Liver (tissue), 9 donors: ENCODE data around the gene NARF. TPM values are rescaled to one million over a fixed set of nuclear protein-coding genes. Genes with fewer than 3 reads are reported as not detected.

ENCODE experiments used
- DNase-seq: peaks from one replicate; pipeline ENCODE4 v3.0.0-alpha.2; 2017; ENCODE audit warnings: low spot score
- H3K27ac ChIP-seq, 2 donors: one replicate each; pipeline ENCODE4 v1.7.0; 2013; ENCODE audit warnings: inconsistent platforms in 2 of 2, low read length in 2 of 2, control low read depth in 1 of 2, low read depth in 1 of 2, mild to moderate bottlenecking in 1 of 2
- H3K27me3 ChIP-seq, 4 donors: one replicate each; pipeline versions ENCODE4 v1.6.1 to v1.7.0; 2013; ENCODE audit warnings: low read length in 3 of 4, inconsistent platforms in 1 of 4, mild to moderate bottlenecking in 1 of 4, moderate library complexity in 1 of 4; ENCODE audit not compliant: control insufficient read depth in 4 of 4, insufficient read depth in 4 of 4
- H3K36me3 ChIP-seq, 4 donors: one replicate each; pipeline versions ENCODE4 v1.6.1 to v1.7.0; 2013; ENCODE audit warnings: low read length in 3 of 4, mild to moderate bottlenecking in 3 of 4, low read depth in 1 of 4, moderate library complexity in 1 of 4; ENCODE audit not compliant: control insufficient read depth in 4 of 4, insufficient read depth in 3 of 4
- H3K4me1 ChIP-seq, 4 donors: one replicate each; pipeline versions ENCODE4 v1.6.1 to v1.7.0; 2013; ENCODE audit warnings: low read length in 3 of 4, mild to moderate bottlenecking in 3 of 4, moderate library complexity in 1 of 4; ENCODE audit not compliant: control insufficient read depth in 4 of 4, insufficient read depth in 4 of 4
- H3K4me3 ChIP-seq, 3 donors: one replicate each; pipeline versions ENCODE4 v1.6.1 to v1.7.0; 2013; ENCODE audit warnings: low read length in 3 of 3, control low read depth in 1 of 3, low read depth in 1 of 3, mild to moderate bottlenecking in 1 of 3
- H3K9ac ChIP-seq, 2 donors: one replicate each; pipeline ENCODE4 v1.7.0; 2013; ENCODE audit warnings: low read length in 2 of 2, mild to moderate bottlenecking in 2 of 2, moderate library complexity in 2 of 2, control low read depth in 1 of 2, low read depth in 1 of 2
- H3K9me3 ChIP-seq, 4 donors: one replicate each; pipeline versions ENCODE4 v1.6.1 to v1.7.0; 2013; ENCODE audit warnings: low read length in 3 of 4; ENCODE audit not compliant: control insufficient read depth in 4 of 4
- ATF3 ChIP-seq: IDR thresholded peaks from 2 replicates; pipeline ENCODE4 v1.6.1; 2016; ENCODE audit warnings: antibody characterized with exemption
- EGR1 ChIP-seq, 2 donors: IDR thresholded peaks; 2 replicates each; pipeline ENCODE4 v1.6.1; 2016 to 2018; ENCODE audit warnings: antibody characterized with exemption in 2 of 2, low read depth in 2 of 2
- FOXA1 ChIP-seq: IDR thresholded peaks from 2 replicates; pipeline ENCODE4 v1.6.1; 2016; ENCODE audit warnings: antibody characterized with exemption
- FOXA2 ChIP-seq: IDR thresholded peaks from 2 replicates; pipeline ENCODE4 v1.6.1; 2016; ENCODE audit warnings: antibody characterized with exemption
- GABPA ChIP-seq, 2 donors: IDR thresholded peaks in 1 of 2; conservative IDR thresholded peaks in 1 of 2; 2 replicates each; pipeline ENCODE4 v1.6.1; 2016; ENCODE audit warnings: antibody characterized with exemption in 2 of 2, mild to moderate bottlenecking in 1 of 2, moderate library complexity in 1 of 2
- HNF4A ChIP-seq, 2 donors: conservative IDR thresholded peaks; 2 replicates each; pipeline ENCODE4 v1.6.1; 2016; ENCODE audit warnings: antibody characterized with exemption in 2 of 2, mild to moderate bottlenecking in 2 of 2
- HNF4G ChIP-seq: IDR thresholded peaks from 2 replicates; pipeline ENCODE4 v1.6.1; 2016; ENCODE audit warnings: antibody characterized with exemption
- JUND ChIP-seq, 2 donors: IDR thresholded peaks; 2 replicates each; pipeline ENCODE4 v1.6.1; 2016; ENCODE audit warnings: antibody characterized with exemption in 2 of 2
- MAX ChIP-seq: IDR thresholded peaks from 2 replicates; pipeline ENCODE4 v1.6.1; 2016; ENCODE audit warnings: antibody characterized with exemption
- NR2F2 ChIP-seq: IDR thresholded peaks from 2 replicates; pipeline ENCODE4 v1.6.1; 2016; ENCODE audit warnings: antibody characterized with exemption
- RAD21 ChIP-seq, 2 donors: IDR thresholded peaks; 2 replicates each; pipeline ENCODE4 v1.6.1; 2016; ENCODE audit warnings: antibody characterized with exemption in 2 of 2, mild to moderate bottlenecking in 2 of 2
- RXRA ChIP-seq, 2 donors: IDR thresholded peaks; 2 replicates each; pipeline ENCODE4 v1.6.1; 2017 to 2018; ENCODE audit warnings: antibody characterized with exemption in 2 of 2, mild to moderate bottlenecking in 1 of 2
- SP1 ChIP-seq: IDR thresholded peaks from 2 replicates; pipeline ENCODE4 v1.6.1; 2018; ENCODE audit warnings: antibody characterized with exemption, mild to moderate bottlenecking
- TAF1 ChIP-seq: conservative IDR thresholded peaks from 2 replicates; pipeline ENCODE4 v1.6.1; 2016; ENCODE audit warnings: antibody characterized with exemption, mild to moderate bottlenecking
- YY1 ChIP-seq: IDR thresholded peaks from 2 replicates; pipeline ENCODE4 v1.6.1; 2016; ENCODE audit warnings: antibody characterized with exemption, mild to moderate bottlenecking
- WGBS: extraction: QIAGEN DNeasy Blood & Tissue Kit; methylation state at CpG from one replicate; pipeline ENCODE4 v1.1.7; 2013; 5-methylcytosine and 5-hydroxymethylcytosine counted together
- polyA plus RNA-seq, 2 donors: library from polyadenylated mRNA; stranded (reverse) in 1 of 2; unstranded in 1 of 2; fragments of 200-250 nt in 1 of 2; fragments of >200 nt in 1 of 2; fragmentation: Nextera tagmentation in 1 of 2; extraction: Ambion mirVana in 1 of 2; gene quantifications; one replicate each; pipeline versions ENCODE4 v1.2.1 to v1.2.3, GENCODE V29; 2013 to 2015
- total RNA-seq, 2 donors: library from RNA; depleted of rRNA; stranded (reverse); fragments of >200 nt; gene quantifications; one replicate each; pipeline ENCODE4 v1.2.3, GENCODE V29; 2014
- TF ChIP-seq, protein P1 (sequence below): fragments of 150-350 bp; IDR thresholded peaks from 2 replicates; pipeline ENCODE4 v1.5.1; 2017; ENCODE audit warnings: improper control_type of control experiment, low read depth, low read length; ENCODE audit not compliant: missing input control
- TF ChIP-seq, protein P2 (sequence below): IDR thresholded peaks from 2 replicates; pipeline ENCODE4 v1.6.1; 2016; ENCODE audit warnings: antibody characterized with exemption
- TF ChIP-seq, protein P3 (sequence below): IDR thresholded peaks from 2 replicates; pipeline ENCODE4 v1.6.1; 2016; ENCODE audit warnings: antibody characterized with exemption, mild to moderate bottlenecking
- donor health status: healthy.
- donor health status: healthy.
- donor health status: healthy.
- donor health status: healthy.
- donor health status: healthy.

The NARF gene
- total and polyA plus RNA-seq, 4 donors: 19.8 to 87.5 (median 26.2) TPM

GRCh38 chr17:82410014-82410716 is 48.4 kb upstream of the NARF start:
- no peaks in the 10 kb centered on the region for H3K9me3 ChIP-seq
- 96% methylated on average over 14 of the region's 14 CpGs for WGBS

More at GRCh38 chr17:82410014-82410716, 48.4 kb upstream of the NARF start:
- peaks cover 2 to 18% (median 12%) of the 10 kb centered on the region in 4 donors for H3K4me1 ChIP-seq
- H3K27ac ChIP-seq: no peak overlapping the region
- no peak for DNase-seq
- H3K4me3 ChIP-seq: no peak overlapping the region
- H3K9ac ChIP-seq: no peak overlapping the region
- no peak for TF ChIP-seq HNF4A (conservative IDR thresholded peaks at IDR 0.05)
- no peak for TF ChIP-seq SP1
- no peak for TF ChIP-seq FOXA2
- TF ChIP-seq MAX: no peak
- TF ChIP-seq FOXA1: no peak
- no peak for TF ChIP-seq NR2F2
- TF ChIP-seq, protein P1, sequence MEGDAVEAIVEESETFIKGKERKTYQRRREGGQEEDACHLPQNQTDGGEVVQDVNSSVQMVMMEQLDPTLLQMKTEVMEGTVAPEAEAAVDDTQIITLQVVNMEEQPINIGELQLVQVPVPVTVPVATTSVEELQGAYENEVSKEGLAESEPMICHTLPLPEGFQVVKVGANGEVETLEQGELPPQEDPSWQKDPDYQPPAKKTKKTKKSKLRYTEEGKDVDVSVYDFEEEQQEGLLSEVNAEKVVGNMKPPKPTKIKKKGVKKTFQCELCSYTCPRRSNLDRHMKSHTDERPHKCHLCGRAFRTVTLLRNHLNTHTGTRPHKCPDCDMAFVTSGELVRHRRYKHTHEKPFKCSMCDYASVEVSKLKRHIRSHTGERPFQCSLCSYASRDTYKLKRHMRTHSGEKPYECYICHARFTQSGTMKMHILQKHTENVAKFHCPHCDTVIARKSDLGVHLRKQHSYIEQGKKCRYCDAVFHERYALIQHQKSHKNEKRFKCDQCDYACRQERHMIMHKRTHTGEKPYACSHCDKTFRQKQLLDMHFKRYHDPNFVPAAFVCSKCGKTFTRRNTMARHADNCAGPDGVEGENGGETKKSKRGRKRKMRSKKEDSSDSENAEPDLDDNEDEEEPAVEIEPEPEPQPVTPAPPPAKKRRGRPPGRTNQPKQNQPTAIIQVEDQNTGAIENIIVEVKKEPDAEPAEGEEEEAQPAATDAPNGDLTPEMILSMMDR: no peak
- no peak for TF ChIP-seq ATF3
- TF ChIP-seq RAD21 (IDR thresholded peaks at IDR 0.05): no peak
- TF ChIP-seq GABPA (IDR thresholded peaks at IDR 0.05 in 1 of 2, conservative IDR thresholded peaks at IDR 0.05 in 1 of 2): no peak
- TF ChIP-seq EGR1 (IDR thresholded peaks at IDR 0.05; ENCODE audit: low read depth in 2 of 2): no peak
- TF ChIP-seq, protein P2, sequence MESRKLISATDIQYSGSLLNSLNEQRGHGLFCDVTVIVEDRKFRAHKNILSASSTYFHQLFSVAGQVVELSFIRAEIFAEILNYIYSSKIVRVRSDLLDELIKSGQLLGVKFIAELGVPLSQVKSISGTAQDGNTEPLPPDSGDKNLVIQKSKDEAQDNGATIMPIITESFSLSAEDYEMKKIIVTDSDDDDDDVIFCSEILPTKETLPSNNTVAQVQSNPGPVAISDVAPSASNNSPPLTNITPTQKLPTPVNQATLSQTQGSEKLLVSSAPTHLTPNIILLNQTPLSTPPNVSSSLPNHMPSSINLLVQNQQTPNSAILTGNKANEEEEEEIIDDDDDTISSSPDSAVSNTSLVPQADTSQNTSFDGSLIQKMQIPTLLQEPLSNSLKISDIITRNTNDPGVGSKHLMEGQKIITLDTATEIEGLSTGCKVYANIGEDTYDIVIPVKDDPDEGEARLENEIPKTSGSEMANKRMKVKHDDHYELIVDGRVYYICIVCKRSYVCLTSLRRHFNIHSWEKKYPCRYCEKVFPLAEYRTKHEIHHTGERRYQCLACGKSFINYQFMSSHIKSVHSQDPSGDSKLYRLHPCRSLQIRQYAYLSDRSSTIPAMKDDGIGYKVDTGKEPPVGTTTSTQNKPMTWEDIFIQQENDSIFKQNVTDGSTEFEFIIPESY: no peak
- no peak for TF ChIP-seq HNF4G
- TF ChIP-seq RXRA (IDR thresholded peaks at IDR 0.05): no peak
- TF ChIP-seq TAF1: no peak
- TF ChIP-seq, protein P3, sequence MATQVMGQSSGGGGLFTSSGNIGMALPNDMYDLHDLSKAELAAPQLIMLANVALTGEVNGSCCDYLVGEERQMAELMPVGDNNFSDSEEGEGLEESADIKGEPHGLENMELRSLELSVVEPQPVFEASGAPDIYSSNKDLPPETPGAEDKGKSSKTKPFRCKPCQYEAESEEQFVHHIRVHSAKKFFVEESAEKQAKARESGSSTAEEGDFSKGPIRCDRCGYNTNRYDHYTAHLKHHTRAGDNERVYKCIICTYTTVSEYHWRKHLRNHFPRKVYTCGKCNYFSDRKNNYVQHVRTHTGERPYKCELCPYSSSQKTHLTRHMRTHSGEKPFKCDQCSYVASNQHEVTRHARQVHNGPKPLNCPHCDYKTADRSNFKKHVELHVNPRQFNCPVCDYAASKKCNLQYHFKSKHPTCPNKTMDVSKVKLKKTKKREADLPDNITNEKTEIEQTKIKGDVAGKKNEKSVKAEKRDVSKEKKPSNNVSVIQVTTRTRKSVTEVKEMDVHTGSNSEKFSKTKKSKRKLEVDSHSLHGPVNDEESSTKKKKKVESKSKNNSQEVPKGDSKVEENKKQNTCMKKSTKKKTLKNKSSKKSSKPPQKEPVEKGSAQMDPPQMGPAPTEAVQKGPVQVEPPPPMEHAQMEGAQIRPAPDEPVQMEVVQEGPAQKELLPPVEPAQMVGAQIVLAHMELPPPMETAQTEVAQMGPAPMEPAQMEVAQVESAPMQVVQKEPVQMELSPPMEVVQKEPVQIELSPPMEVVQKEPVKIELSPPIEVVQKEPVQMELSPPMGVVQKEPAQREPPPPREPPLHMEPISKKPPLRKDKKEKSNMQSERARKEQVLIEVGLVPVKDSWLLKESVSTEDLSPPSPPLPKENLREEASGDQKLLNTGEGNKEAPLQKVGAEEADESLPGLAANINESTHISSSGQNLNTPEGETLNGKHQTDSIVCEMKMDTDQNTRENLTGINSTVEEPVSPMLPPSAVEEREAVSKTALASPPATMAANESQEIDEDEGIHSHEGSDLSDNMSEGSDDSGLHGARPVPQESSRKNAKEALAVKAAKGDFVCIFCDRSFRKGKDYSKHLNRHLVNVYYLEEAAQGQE: no peak
- no peak for TF ChIP-seq JUND (IDR thresholded peaks at IDR 0.05)
- no peak for TF ChIP-seq YY1
- H3K36me3 ChIP-seq: peaks cover 0 to 7% (median 0%) of the 10 kb centered on the region in 4 donors
- H3K27me3 ChIP-seq: no peaks in the 10 kb centered on the region
